ENCODE data around the gene MGMT. TPM values are rescaled to one million over a fixed set of nuclear protein-coding genes. Genes with fewer than 3 reads are reported as not detected.

The MGMT gene
- total RNA-seq, 1 donor from 2014 or later, result 20.8 TPM

GRCh38 chr10:129680661-129681344 lies 213.8 kb downstream of the MGMT start:
- no peak for DNase-seq (ENCODE audit: extremely low spot score, unreplicated experiment)
- Mint-ChIP-seq H3K36me3 (ENCODE audit: unreplicated experiment) (no peaks in the 10 kb centered on the region), H3K9me3 (ENCODE audit: unreplicated experiment) (peaks cover 6% of the 10 kb centered on the region), H3K4me1 (ENCODE audit: unreplicated experiment) (no peaks in the 10 kb centered on the region), H3K27ac (ENCODE audit: unreplicated experiment) (no peak overlapping the region), H3K4me3 (ENCODE audit: unreplicated experiment) (no peak overlapping the region), H3K27me3 (ENCODE audit: unreplicated experiment) (no peaks in the 10 kb centered on the region)
- no peak for TF ChIP-seq CTCF (IDR thresholded peaks at IDR 0.05)

DNA sequence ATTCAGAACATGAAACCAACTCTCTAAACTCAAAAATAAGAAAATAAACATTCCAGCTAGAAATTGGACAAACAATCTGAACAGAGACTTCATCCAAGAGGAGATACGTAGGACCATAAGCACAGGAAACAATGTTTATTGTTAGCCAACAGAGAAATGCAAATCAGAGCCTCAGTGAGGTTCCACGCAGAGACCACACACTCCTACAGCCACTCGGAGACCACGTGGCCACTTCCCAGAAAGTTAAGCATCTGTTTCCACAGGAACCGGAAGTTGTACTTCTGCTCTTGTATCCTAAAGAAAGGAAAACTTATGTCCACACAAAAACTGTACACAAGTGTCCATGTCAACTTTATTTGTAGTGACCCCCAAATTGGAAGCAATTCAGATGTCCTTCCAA lies 214.8 kb downstream of the MGMT start:
- Mint-ChIP-seq H3K27me3 (ENCODE audit: unreplicated experiment) (no peaks in the 10 kb centered on the region), H3K9me3 (ENCODE audit: unreplicated experiment) (peaks cover 6% of the 10 kb centered on the region), H3K27ac (ENCODE audit: unreplicated experiment) (no peak overlapping the region), H3K36me3 (ENCODE audit: unreplicated experiment) (no peaks in the 10 kb centered on the region), H3K4me1 (ENCODE audit: unreplicated experiment) (no peaks in the 10 kb centered on the region), H3K4me3 (ENCODE audit: unreplicated experiment) (no peak overlapping the region)
- no peak for DNase-seq (ENCODE audit: extremely low spot score, unreplicated experiment)
- TF ChIP-seq CTCF (IDR thresholded peaks at IDR 0.05), result no peak

GRCh38 chr10:129683519-129683918 lies 216.5 kb downstream of the MGMT start:
- H3K36me3 Mint-ChIP-seq (ENCODE audit: unreplicated experiment), result no peaks in the 10 kb centered on the region
- no peak for TF ChIP-seq CTCF (IDR thresholded peaks at IDR 0.05)
- no peaks in the 10 kb centered on the region for H3K4me1 Mint-ChIP-seq (ENCODE audit: unreplicated experiment)
- no peak for DNase-seq (ENCODE audit: extremely low spot score, unreplicated experiment)
- H3K27ac Mint-ChIP-seq (ENCODE audit: unreplicated experiment), result no peak overlapping the region
- H3K4me3 Mint-ChIP-seq (ENCODE audit: unreplicated experiment), result no peak overlapping the region
- peaks cover 6% of the 10 kb centered on the region for H3K9me3 Mint-ChIP-seq (ENCODE audit: unreplicated experiment)
- no peaks in the 10 kb centered on the region for H3K27me3 Mint-ChIP-seq (ENCODE audit: unreplicated experiment)

- Mint-ChIP-seq H3K4me3 (ENCODE audit: unreplicated experiment) (no peak overlapping the region), H3K4me1 (ENCODE audit: unreplicated experiment) (no peaks in the 10 kb centered on the region), H3K27me3 (ENCODE audit: unreplicated experiment) (no peaks in the 10 kb centered on the region), H3K9me3 (ENCODE audit: unreplicated experiment) (peaks cover 6% of the 10 kb centered on the region), H3K36me3 (ENCODE audit: unreplicated experiment) (no peaks in the 10 kb centered on the region), H3K27ac (ENCODE audit: unreplicated experiment) (no peak overlapping the region)
- TF ChIP-seq CTCF (IDR thresholded peaks at IDR 0.05), result no peak
- DNase-seq (ENCODE audit: extremely low spot score, unreplicated experiment), result no peak
Observed at GRCh38 chr10:129683920-129684319, 216.9 kb downstream of the MGMT start.

DNA sequence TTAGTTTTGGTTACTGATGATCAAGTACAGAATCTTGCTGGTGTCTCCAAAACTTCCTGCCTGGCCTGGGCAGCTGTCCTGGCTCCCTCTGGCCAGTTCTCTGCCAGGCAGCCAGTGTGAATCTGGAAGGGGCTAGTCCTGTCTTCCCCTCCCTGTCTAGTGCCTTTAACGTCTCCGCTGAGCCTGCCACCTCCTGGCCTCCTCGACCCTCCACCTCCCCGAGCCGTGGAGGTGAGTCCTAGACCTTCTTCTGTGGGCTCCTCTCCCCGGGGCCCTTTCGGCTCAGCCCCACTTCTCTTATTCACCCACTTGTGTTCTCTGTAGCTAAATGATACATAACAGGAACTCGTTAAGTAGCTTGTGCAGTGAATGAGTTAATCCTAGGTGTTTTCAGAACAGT lies 218.2 kb downstream of the MGMT start:
- no peaks in the 10 kb centered on the region for H3K27me3 Mint-ChIP-seq (ENCODE audit: unreplicated experiment)
- no peaks in the 10 kb centered on the region for H3K36me3 Mint-ChIP-seq (ENCODE audit: unreplicated experiment)
- no peak for TF ChIP-seq CTCF (IDR thresholded peaks at IDR 0.05)
- H3K4me3 Mint-ChIP-seq (ENCODE audit: unreplicated experiment), result no peak overlapping the region
- no peak for DNase-seq (ENCODE audit: extremely low spot score, unreplicated experiment)
- H3K9me3 Mint-ChIP-seq (ENCODE audit: unreplicated experiment), result no peaks in the 10 kb centered on the region
- no peak overlapping the region for H3K27ac Mint-ChIP-seq (ENCODE audit: unreplicated experiment)
- no peaks in the 10 kb centered on the region for H3K4me1 Mint-ChIP-seq (ENCODE audit: unreplicated experiment)
